GM06990 (cell line): ENCODE results near the gene CD47.

ENCODE experiments used
- DNase-seq: peaks from one replicate; pipeline ENCODE4 v3.0.0-alpha.2; 2011; ENCODE audit not compliant: insufficient read length; ENCODE audit errors: extremely low read depth
- H3K27me3 ChIP-seq: replicated peaks from 2 replicates; pipeline ENCODE4 v1.6.0; 2011; ENCODE audit warnings: low read length; ENCODE audit not compliant: control insufficient read depth, insufficient read depth
- H3K36me3 ChIP-seq: 2 replicates; pipeline ENCODE4 v1.5.1; 2011; ENCODE audit warnings: low read length; ENCODE audit not compliant: control insufficient read depth, insufficient read depth
- H3K4me3 ChIP-seq: replicated peaks from 2 replicates; pipeline ENCODE4 v1.5.1; 2011; ENCODE audit warnings: low read depth, mild to moderate bottlenecking, control low read depth, low read length
- CTCF ChIP-seq: IDR thresholded peaks from 2 replicates; pipeline ENCODE4 v1.5.1; 2011; ENCODE audit warnings: low read length, control low read depth, mild to moderate bottlenecking, inconsistent platforms; ENCODE audit not compliant: insufficient read depth, poor library complexity, severe bottlenecking

The CD47 gene

GRCh38 chr3:108099244-108099643, 8.4 kb upstream of the CD47 start:
- DNase-seq, result no peak
- Histone ChIP-seq H3K4me3 (no peak overlapping the region), H3K36me3 (no peaks in the 10 kb centered on the region), H3K27me3 (no peaks in the 10 kb centered on the region)
- no peak for TF ChIP-seq CTCF

GRCh38 chr3:108098003-108098370, 7.2 kb upstream of the CD47 start:
- no peak for DNase-seq
- H3K36me3 ChIP-seq, result no peaks in the 10 kb centered on the region
- H3K27me3 ChIP-seq, result no peaks in the 10 kb centered on the region
- TF ChIP-seq CTCF, result no peak
- H3K4me3 ChIP-seq, result no peak overlapping the region

- H3K36me3 ChIP-seq, result no peaks in the 10 kb centered on the region
- TF ChIP-seq CTCF, result no peak
- DNase-seq, result no peak
- no peak overlapping the region for H3K4me3 ChIP-seq
- no peaks in the 10 kb centered on the region for H3K27me3 ChIP-seq
Observed at GRCh38 chr3:108097322-108098002, 6.6 kb upstream of the CD47 start.

GRCh38 chr3:108096532-108097321, 5.9 kb upstream of the CD47 start:
- no peak for TF ChIP-seq CTCF
- DNase-seq, result no peak
- Histone ChIP-seq H3K36me3 (no peaks in the 10 kb centered on the region), H3K27me3 (no peaks in the 10 kb centered on the region), H3K4me3 (no peak overlapping the region)

- Histone ChIP-seq H3K36me3 (no peaks in the 10 kb centered on the region), H3K27me3 (no peaks in the 10 kb centered on the region), H3K4me3 (no peak overlapping the region)
- no peak for TF ChIP-seq CTCF
- DNase-seq, result no peak
Observed at GRCh38 chr3:108093616-108094015, 2.8 kb upstream of the CD47 start.

GRCh38 chr3:108093021-108093420, 2.2 kb upstream of the CD47 start:
- DNase-seq, result no peak
- Histone ChIP-seq H3K27me3 (no peaks in the 10 kb centered on the region), H3K4me3 (no peak overlapping the region), H3K36me3 (no peaks in the 10 kb centered on the region)
- no peak for TF ChIP-seq CTCF
